PC-3 (cell line): ENCODE data around the gene SH3PXD2A. TPM values are rescaled to one million over a fixed set of nuclear protein-coding genes. Genes with fewer than 3 reads are reported as not detected.

ENCODE experiments used
- ATAC-seq: fragments of 200-7000 bp; cut with Tn5 transposase; 2 replicates; pipeline ENCODE4 v1.9.1; 2020; ENCODE audit warnings: mild to moderate bottlenecking, moderate library complexity
- BruUV-seq: library from RNA; stranded (reverse); fragments of 400-500 nt; replicated peaks from 2 replicates; lab custom pipeline; 2021; lab: Mats Ljungman, UMichigan
- CTCF ChIA-PET: fragments of 300-600 bp; sonication (Branson Sonifier 250); formaldehyde crosslinking; loops from one replicate; lab custom pipeline; 2022; ENCODE audit warnings: antibody characterized with exemption; lab: Charles Lee
- POLR2A ChIA-PET: fragments of 300-600 bp; sonication (Branson Sonifier 250); formaldehyde crosslinking; loops from one replicate; lab custom pipeline; 2022; ENCODE audit warnings: antibody characterized with exemption; ENCODE audit not compliant: unreplicated experiment; lab: Charles Lee
- DNase-seq: peaks from one replicate; pipeline ENCODE4 v3.0.0-alpha.2; 2015
- H2AFZ ChIP-seq: fragments of 300-600 bp; sonication (generic); 2 replicates; pipeline ENCODE4 v1.6.0; 2016; ENCODE audit warnings: antibody characterized with exemption, low read length
- H3F3A ChIP-seq: fragments of 300-600 bp; sonication (generic); one replicate; pipeline ENCODE4 v1.6.0; 2017; ENCODE audit warnings: antibody characterized with exemption, low read length, control low read depth, mild to moderate bottlenecking; ENCODE audit not compliant: unreplicated experiment
- H3K27ac ChIP-seq: fragments of 300-600 bp; sonication (generic); 2 replicates; pipeline ENCODE4 v1.5.1; 2016; ENCODE audit warnings: mild to moderate bottlenecking, low read length
- H3K27me3 ChIP-seq: fragments of 300-600 bp; sonication (generic); 2 replicates; pipeline ENCODE4 v1.6.1; 2016; ENCODE audit warnings: low read length, mixed read lengths
- H3K36me3 ChIP-seq: fragments of 300-600 bp; sonication (generic); 2 replicates; pipeline ENCODE4 v1.6.1; 2016; ENCODE audit warnings: low read depth, mixed run types, low read length, mixed read lengths
- H3K4me1 ChIP-seq: fragments of 300-600 bp; sonication (generic); 2 replicates; pipeline ENCODE4 v1.5.1; 2016; ENCODE audit warnings: low read length; ENCODE audit not compliant: insufficient read depth
- H3K4me2 ChIP-seq: fragments of 300-600 bp; sonication (generic); 2 replicates; pipeline ENCODE4 v1.6.0; 2016; ENCODE audit warnings: low read length
- H3K4me3 ChIP-seq: fragments of 300-600 bp; sonication (generic); 2 replicates; pipeline ENCODE4 v1.5.1; 2016; ENCODE audit warnings: mild to moderate bottlenecking, low read length, mixed read lengths
- H3K79me2 ChIP-seq: fragments of 300-600 bp; sonication (generic); 2 replicates; pipeline ENCODE4 v1.6.1; 2017; ENCODE audit warnings: low read length, mixed read lengths
- H3K9ac ChIP-seq: fragments of 300-600 bp; sonication (generic); 2 replicates; pipeline ENCODE4 v1.6.0; 2016; ENCODE audit warnings: mild to moderate bottlenecking, low read length
- H3K9me2 ChIP-seq: fragments of 300-600 bp; sonication (generic); replicated peaks from 2 replicates; pipeline ENCODE4 v1.6.1; 2016; ENCODE audit warnings: mixed run types, low read length, mixed read lengths
- H3K9me3 ChIP-seq: fragments of 300-600 bp; sonication (generic); 2 replicates; pipeline ENCODE4 v1.6.1; 2016; ENCODE audit warnings: low read length, mixed read lengths
- H4K20me1 ChIP-seq: fragments of 300-600 bp; sonication (generic); 2 replicates; pipeline ENCODE4 v1.6.1; 2016; ENCODE audit warnings: low read length, mixed read lengths
- CTCF ChIP-seq: fragments of 300-600 bp; sonication (generic); conservative IDR thresholded peaks from 2 replicates; pipeline ENCODE4 v1.5.1; 2017; ENCODE audit warnings: antibody characterized with exemption, low read depth, mild to moderate bottlenecking, low read length
- EZH2 ChIP-seq: fragments of 300-600 bp; sonication (generic); IDR thresholded peaks from one replicate; pipeline ENCODE4 v1.6.1; 2017; ENCODE audit warnings: antibody characterized with exemption, mild to moderate bottlenecking, low read length; ENCODE audit not compliant: unreplicated experiment
- EZH2phosphoT487 ChIP-seq: fragments of 300-600 bp; sonication (generic); IDR thresholded peaks from 2 replicates; pipeline ENCODE4 v1.6.1; 2018; ENCODE audit warnings: mild to moderate bottlenecking, antibody characterized with exemption, low read length, borderline replicate concordance
- intact Hi-C: fragments of 100-400 bp; cut with micrococcal nuclease; formaldehyde crosslinking; loops from 2 replicates; pipeline ENCODE4 v1.9.0; 2023
- total RNA-seq: library from RNA; depleted of rRNA; stranded (reverse); fragments of >200 nt; gene quantifications from 2 replicates; pipeline ENCODE4 v1.2.3, GENCODE V29; 2014

The SH3PXD2A gene
- total RNA-seq, 1 experiment from 2014 or later, result 3.4 TPM

DNA sequence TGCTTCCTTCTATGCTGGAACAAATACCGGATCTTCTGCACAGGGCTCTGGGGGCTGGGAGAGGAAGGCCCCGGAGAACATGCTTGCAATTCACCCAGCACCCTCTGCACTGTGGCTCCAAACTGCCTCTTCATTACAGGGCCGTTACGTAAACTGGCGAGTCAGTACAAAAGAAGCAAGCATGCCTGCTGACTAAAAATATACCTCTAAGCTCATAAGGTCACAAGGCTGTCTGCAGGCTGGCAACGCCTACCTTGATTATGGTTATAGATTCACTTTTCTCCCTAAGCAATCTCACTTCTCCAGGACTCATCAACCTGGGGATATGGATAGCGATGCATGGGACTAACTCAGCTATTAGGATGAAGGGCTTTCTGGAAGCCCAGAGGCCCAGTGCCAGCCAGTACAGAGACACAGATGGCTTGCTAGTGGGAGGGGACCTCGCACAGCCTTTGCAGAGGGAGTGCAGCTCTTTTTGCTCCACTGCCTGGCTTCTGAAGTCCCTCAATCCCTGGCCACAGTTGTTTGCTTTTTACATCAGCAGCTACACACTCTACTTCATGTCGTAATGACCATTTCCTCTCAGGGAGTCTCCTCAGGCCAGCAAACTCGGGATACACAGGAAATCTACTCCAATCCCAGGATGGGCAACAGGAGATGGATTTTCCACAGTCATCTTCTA lies 96.1 kb downstream of the SH3PXD2A start:
- intact Hi-C loops, result loop anchor here (5.0 kb wide), 1 partner anchor 33 kb away; no protein-coding TSS in a partner anchor
- ChIA-PET POLR2A (interaction anchor here (0.5 to 0.8 kb wide), 3 partner anchors 10 to 14 kb away, joined by 4 to 8 read pairs (median 5); no protein-coding TSS in a partner anchor), CTCF (no interaction called here)
- Histone ChIP-seq H3K36me3 (no peaks in the 10 kb centered on the region), H3K9me2 (no peaks in the 10 kb centered on the region), H3K27me3 (no peaks in the 10 kb centered on the region), H4K20me1 (no peaks in the 10 kb centered on the region), H3K4me3 (peak overlapping the region; percentile 7; the same call in 1 of the 2 replicates), H3K9me3 (no peaks in the 10 kb centered on the region), H3K79me2 (no peaks in the 10 kb centered on the region), H3K9ac (peak overlapping the region; percentile 76), H3F3A (peaks cover 4% of the 10 kb centered on the region), H3K4me1 (peaks cover 60% of the 10 kb centered on the region), H3K27ac (peak overlapping the region; percentile 94), H2AFZ (no peak overlapping the region), H3K4me2 (peak overlapping the region; percentile 76)
- no TSS peak for BruUV-seq
- DNase-seq (peak; percentile 52), ATAC-seq (peak; percentile 14)
- no peak for TF ChIP-seq CTCF
- TF ChIP-seq EZH2phosphoT487, result no peak
- no peak for TF ChIP-seq EZH2

DNA sequence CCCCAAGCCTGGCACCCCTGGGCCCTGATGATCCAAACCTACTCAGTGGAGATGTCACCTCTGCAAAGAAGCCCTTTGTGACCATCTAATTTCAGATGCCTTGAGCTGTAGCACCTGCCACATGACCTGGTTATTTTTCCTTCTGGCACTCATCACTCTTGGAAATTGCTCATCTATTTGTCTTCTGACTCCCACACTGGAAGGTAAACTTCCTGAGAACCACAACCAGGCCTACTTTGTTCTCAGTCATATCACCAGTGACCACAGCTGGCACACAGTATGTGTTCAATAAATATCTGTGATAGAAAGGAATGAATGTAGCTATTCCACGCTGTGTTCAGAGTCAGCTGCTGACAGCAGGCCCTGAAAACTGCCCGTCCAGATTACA lies 97.1 kb downstream of the SH3PXD2A start:
- BruUV-seq, result no TSS peak
- peak; percentile 91 for DNase-seq
- Histone ChIP-seq H3K4me3 (no peak overlapping the region), H4K20me1 (no peaks in the 10 kb centered on the region), H3K9ac (peak overlapping the region; percentile 76), H3K27ac (peak overlapping the region; percentile 94), H3K36me3 (no peaks in the 10 kb centered on the region), H3K4me1 (peaks cover 52% of the 10 kb centered on the region), H3K4me2 (peak overlapping the region; percentile 76), H3K79me2 (no peaks in the 10 kb centered on the region), H3K9me2 (no peaks in the 10 kb centered on the region), H3K27me3 (no peaks in the 10 kb centered on the region), H2AFZ (no peak overlapping the region), H3F3A (peaks cover 4% of the 10 kb centered on the region), H3K9me3 (no peaks in the 10 kb centered on the region)
- ATAC-seq, result peak; percentile 74
- TF ChIP-seq EZH2phosphoT487, result no peak
- TF ChIP-seq EZH2, result no peak
- TF ChIP-seq CTCF, result no peak
- CTCF ChIA-PET, result interaction anchor here (1.7 kb wide), 1 partner anchor 23 kb away, joined by 11 read pairs; no protein-coding TSS in a partner anchor
- POLR2A ChIA-PET, result interaction anchor here (0.5 to 1.1 kb wide), 7 partner anchors 10 to 528 kb away, joined by 3 to 4 read pairs (median 4); no protein-coding TSS in a partner anchor
- intact Hi-C loops, result loop anchor here (5.0 kb wide), 1 partner anchor 34 kb away; no protein-coding TSS in a partner anchor
